ENCODE results near the gene UQCC5. TPM values are rescaled to one million over a fixed set of nuclear protein-coding genes. Genes with fewer than 3 reads are reported as not detected.
A peak's percentile ranks its signal among the peaks of the same experiment; 100 is the strongest.
"Not testable (repeated sequence)": the region's sequence is repeated elsewhere in the genome, so short reads cannot be mapped to it uniquely, and the experiment has no call there.

UQCC5 gene
- total RNA-seq, 1 donor from 2014 or later: 2.2 TPM

GRCh38 chr3:52522651-52523251, 13.7 kb upstream of the UQCC5 start:
- no peak for DNase-seq (ENCODE audit: low spot score)

GRCh38 chr3:52523386-52524257, 12.8 kb upstream of the UQCC5 start:
- DNase-seq (ENCODE audit: low spot score): no peak

- DNase-seq (ENCODE audit: low spot score): no peak
Observed at GRCh38 chr3:52524258-52524751, 12.1 kb upstream of the UQCC5 start.

GRCh38 chr3:52524752-52525679, 11.4 kb upstream of the UQCC5 start:
- DNase-seq (ENCODE audit: low spot score): peak; percentile 80

GRCh38 chr3:52525680-52526561, 10.5 kb upstream of the UQCC5 start:
- no peak for DNase-seq (ENCODE audit: low spot score)

- not testable (repeated sequence) for DNase-seq (ENCODE audit: low spot score)
Observed at GRCh38 chr3:52526671-52527038, 9.8 kb upstream of the UQCC5 start.

- no peak for DNase-seq (ENCODE audit: low spot score)
Observed at GRCh38 chr3:52527039-52527731, 9.2 kb upstream of the UQCC5 start.

- DNase-seq (ENCODE audit: low spot score): no peak
Observed at GRCh38 chr3:52527732-52528585, 8.4 kb upstream of the UQCC5 start.

- no peak for DNase-seq (ENCODE audit: low spot score)
Observed at GRCh38 chr3:52528586-52529375, 7.6 kb upstream of the UQCC5 start.

GRCh38 chr3:52529376-52530333, 6.8 kb upstream of the UQCC5 start:
- no peak for DNase-seq (ENCODE audit: low spot score)

- no peak for DNase-seq (ENCODE audit: low spot score)
Observed at GRCh38 chr3:52530918-52531826, 5.2 kb upstream of the UQCC5 start.

- DNase-seq (ENCODE audit: low spot score): no peak
Observed at GRCh38 chr3:52531860-52532516, 4.4 kb upstream of the UQCC5 start.

- DNase-seq (ENCODE audit: low spot score): peak; percentile 40
Observed at GRCh38 chr3:52532517-52532837, 3.9 kb upstream of the UQCC5 start.

- peak; percentile 36 for DNase-seq (ENCODE audit: low spot score)
Observed at GRCh38 chr3:52532838-52533622, 3.4 kb upstream of the UQCC5 start.
